Measurements from ENCODE around the gene FUBP1.
"Not testable (repeated sequence)": the region's sequence is repeated elsewhere in the genome, so short reads cannot be mapped to it uniquely, and the experiment has no call there.

The FUBP1 gene

DNA sequence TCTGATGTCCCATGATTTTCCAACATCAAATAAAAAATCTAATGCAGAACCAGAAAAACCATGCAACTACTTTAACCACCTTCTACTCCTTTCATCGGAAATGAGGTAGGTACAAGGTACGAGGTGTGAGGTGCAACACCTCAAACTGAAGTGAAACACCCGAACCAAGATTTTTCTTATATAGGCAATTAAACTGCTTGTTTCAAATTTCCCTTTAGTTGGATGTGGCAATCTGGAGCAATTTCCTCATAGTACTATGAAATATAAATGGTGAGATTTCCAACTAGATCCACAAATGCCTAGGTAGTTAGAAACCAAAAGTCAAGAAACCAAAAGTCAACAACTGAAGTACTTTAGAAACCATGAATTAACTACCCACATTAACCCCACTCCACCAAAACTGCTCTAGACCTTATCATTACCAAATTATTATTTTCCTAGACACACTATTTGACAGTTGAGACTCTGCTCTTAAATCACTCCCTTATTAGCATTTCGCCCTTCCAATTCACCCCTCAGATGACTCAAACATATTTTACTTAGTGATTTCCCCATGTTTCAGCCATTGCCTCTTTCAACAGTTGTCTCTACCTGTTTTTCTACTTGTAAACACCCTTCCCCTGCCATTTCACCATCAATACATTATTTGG lies 37.8 kb downstream of the FUBP1 start:
- no peak for DNase-seq

DNA sequence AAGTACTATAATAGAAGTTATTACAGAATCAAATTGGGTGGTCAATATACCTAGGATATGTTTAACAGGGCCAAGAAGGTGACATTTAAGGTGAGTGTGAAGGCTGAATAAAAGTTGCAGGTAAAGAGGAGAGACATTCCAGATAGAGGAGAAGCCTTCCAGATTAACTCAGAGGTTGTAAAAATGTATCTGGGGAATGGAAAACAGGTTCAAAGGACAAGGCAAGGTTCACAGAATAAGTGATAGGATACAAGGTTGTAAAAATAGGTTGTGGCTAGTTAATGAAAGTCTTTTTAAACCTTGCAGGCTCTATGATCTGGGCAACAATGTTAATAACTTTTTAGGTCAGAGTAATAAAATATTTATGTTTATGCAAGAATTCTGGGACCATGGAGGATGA lies 40.2 kb downstream of the FUBP1 start:
- DNase-seq, result no peak

DNA sequence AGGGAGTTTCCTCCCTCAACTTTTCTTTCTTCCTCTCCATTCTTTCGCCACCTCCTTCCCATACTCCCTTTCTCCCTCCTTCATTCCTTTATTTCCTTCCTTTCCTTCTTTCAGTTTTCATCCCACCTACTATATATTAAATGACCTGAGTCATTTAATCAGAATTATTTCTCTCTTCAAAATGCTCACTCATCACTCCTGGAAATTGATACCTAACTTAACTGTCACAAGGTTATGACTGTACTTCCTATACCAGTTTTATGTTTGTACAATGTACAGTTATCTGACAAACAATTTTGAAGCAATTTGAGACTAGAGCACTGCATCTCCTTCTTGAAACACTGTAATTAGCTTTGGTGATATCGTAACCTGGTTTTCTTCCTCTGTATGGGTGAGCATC lies 49.1 kb downstream of the FUBP1 start:
- DNase-seq, result no peak

DNA sequence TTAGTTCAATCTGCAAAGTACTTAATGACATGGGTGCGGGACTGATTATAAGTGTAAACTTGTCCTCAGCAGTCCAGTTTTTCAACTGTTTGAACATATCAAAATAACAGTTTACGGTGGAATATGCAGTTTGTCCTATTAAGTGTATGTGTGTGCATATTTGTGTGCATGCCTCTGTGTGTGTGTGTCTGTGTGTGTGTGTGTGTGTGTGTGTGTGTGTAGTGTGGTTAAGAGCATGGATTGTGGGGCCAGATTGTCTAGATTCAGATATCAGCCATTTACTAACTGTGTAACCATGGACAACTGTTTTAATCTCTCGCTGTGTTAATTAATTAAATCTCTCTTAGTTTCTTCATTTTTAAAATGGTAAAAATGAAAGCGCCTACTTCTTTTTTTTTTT lies 51.5 kb downstream of the FUBP1 start:
- no peak for DNase-seq

DNA sequence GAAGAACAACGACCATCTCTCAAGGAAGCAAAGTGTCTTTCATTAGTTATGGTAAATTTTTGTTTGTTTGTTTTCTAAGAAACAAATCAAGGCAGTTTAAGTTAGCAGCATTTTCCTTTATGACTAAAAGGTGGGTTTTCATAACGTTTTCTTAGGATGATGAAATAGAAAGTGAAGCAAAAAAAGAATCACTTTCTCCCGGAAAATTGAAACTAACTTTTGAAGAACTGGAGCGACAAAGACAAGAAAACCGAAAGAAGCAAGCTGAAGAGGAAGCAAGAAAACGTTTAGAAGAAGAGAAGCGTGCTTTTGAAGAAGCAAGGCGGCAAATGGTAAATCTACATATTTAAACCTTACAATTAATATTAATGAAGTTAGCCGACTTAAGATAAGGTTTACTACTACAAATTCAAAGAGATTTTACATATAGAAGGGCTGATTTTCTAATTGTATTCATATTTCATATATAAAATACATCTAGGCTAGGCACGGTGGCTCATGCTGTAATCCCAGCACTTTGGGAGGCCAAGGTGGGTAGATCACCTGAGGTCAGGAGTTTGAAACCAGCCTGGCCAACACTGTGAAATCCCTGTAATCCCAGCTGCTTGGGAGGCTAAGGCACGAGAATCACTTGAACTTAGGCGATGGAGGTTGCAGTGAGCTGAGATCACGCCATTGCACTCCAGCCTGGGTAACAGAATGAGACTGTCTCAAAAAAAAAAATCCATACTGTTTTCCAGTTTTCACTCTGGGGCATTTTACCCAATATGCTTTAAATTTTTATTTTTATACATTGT lies 52.1 kb downstream of the FUBP1 start:
- DNase-seq, result peak; percentile 65 to 88 (median 81)

DNA sequence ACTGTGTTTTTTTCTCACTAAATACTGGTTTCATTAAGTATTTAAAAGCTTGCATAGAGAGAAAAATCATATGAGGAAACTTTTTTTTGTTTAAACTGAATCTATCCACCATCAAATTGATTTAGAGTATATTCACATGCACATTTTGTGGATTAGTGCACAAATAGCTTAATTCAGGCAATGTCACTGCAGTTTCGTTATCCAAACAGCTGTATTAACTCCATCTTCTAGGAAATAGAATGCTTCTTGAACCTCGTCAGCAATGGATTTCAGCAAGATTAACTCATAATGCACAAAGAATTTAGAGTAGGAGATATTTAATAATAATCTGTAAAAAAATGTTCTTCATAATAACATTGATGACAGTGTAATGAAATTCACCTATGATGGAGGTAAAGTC lies 52.9 kb downstream of the FUBP1 start:
- no peak for DNase-seq

DNA sequence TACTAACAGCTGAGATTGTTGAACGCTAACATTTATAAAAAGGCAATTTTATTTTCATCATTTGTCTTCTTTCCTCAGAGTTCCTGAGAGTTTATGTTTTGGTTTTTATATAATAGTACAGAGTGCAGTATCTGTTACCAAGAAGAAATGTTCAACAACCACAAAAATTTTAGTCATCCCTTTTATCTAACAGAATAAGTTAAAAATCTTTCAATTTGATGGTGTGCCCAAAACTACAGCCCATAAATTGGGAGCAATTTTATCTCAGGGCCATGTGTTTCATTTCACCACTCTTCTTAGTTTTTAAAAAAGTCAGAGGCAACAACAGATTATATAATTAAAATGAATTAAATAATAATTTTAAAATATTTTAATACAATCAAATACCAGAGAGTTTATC lies 53.4 kb downstream of the FUBP1 start:
- DNase-seq, result no peak

DNA sequence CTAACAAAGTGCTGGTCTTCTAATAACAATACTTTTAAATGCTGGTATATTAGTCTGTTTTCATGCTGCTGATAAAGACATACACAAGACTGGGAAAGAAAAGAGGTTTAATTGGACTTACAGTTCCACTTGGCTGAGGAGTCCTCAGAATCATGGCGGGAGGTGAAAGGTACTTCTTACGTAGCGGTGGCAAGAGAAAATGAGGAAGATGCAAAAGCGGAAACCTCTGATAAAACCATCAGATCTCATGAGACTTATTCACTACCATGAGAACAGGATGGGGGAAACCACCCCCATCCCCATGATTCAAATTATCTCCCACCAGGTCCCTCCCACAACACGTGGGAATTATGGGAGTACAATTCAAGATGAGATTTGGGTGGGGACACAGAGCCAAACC lies 60.0 kb downstream of the FUBP1 start:
- DNase-seq, result not testable (repeated sequence)

DNA sequence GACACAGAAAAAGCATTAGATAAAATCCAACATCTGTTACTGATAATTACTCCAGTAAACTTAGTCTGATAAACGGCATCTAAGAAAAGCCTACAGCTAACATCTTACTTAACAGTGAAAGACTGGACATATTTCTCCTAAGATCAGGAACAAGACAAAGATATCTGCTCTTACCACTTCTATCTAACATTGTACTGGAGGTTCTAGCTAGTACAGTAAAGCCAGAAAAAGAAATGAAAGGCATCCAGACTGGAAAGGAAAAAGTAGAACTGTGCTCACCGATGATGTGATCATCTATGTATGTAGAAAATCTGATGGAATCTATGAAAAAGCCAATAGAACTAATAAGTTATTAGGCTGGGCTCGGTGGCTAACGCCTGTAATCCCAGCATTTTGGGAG lies 68.8 kb downstream of the FUBP1 start:
- no peak for DNase-seq

DNA sequence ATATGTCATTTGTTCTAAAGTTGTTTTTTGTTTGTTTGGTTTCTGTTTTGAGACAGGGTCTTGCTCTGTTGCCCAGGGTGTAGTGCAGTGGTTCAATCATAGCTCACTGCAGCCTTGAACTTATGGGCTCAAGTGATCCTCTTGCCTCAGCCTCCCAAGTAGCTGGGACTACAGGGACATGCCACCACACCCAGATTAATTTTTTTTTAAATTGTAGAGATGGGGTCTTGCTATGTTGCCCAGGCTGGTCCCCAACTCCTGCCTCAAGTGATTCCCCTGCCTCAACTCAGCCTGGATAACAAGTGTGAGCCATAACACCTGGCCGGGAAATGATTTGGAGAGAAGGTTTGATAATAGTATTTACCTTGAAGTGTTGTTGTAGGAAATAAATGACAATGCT lies 72.2 kb downstream of the FUBP1 start:
- DNase-seq, result no peak

DNA sequence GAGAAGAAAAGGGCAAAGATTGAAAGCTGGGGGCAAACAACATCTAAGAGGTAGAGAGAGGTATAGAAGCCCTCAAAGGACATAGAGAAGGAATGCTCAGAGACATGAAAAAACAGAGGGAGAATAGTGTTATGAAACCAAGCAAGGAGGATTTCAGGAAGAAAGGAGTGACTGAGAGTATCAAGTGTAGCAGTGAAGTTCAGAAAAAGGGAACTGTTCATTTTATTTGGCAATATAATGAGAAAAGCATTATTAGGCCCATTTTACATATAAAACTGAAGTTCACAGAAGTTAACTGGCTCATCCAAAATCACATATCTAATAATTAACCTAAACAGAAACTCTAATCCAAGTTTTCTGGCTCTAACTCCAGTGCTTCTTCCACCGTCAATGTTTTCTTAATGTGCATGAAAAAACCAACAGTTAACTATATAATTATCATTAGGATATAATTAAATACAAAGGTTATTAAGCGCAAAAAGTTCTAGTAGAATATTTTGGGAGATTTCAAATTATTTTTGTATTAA lies 72.8 kb downstream of the FUBP1 start:
- peak in 2 of 3 donors; percentile 14 to 31 for DNase-seq

DNA sequence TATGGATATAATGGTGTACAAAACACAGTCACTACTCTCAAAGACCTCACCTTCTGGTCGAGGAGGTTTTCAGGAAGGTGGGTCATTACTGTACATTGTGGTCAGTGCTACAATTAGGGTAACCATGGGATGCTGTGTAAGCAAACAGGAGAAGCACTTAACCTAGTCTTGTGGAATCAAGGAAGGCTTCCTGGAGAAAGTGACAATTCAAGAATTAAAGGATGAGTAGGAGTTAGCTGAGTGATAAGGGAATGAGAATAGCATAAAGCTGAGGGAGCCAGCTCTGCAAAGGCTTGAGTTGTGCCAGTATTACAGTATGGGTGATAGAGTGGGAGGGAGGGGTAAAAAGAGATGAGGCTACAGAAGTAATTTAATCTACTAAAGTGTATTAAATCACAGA lies 73.3 kb downstream of the FUBP1 start:
- DNase-seq, result no peak

DNA sequence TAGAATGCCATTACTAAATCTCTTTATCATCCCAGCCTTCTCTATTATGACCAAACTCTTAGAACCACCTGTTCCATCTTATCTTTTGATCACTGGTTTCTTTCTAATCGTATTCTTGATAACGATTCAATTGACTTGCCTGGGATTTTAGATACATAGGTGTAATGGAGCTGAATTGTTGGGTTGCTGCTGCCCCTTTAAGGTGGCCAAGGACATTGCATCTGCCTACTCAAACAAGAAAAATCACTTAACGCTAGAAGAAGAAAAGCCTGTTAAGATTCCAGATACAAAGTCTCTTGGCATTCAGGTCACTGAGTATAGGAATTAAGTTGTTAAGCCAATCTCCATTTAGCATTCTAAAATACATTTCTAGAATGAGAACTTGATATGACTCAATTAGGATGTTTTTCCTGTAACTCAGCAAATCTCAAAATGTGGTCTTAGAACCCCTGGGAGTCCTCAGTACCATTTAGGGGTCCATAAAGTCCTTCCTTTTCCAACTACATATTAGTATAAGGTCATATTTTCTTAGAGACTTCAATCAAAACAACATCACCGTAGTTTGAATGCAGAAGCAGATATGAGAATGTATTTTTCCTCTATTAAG lies 78.1 kb downstream of the FUBP1 start:
- no peak for DNase-seq

DNA sequence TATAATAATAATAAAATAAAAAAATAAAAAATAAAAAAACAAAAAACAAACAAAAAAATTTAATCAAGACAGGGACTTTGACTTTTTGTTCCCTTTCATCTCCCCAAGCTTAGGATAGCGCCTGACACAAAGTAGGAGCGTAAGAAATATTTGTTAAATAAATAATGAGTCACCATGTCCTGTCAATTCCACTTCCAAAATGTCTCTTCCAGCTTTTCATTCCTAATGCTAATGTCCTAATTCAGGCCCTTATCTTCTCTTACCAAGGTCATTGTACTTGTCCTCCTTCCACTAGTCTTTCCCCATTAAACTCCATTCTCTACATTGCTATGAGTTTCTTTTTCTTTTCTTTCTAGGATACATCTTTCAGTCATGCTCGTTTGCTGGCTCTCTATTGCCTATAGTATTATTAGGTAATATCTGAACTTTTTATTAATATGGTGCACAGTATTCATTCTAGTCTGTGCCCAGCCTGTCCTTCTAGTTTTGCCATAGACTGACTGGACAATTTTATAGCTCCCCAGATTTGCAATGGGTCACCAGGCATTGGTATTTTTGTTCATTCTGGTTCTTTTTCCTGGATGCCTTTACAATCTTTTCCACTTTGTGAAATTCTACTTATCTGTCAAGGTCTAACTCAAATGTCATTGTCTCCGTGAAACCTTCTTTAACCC lies 79.1 kb downstream of the FUBP1 start:
- DNase-seq, result no peak
